ENCODE results near the gene A2M.

A2M gene

GRCh38 chr12:9099552-9100190, 16.0 kb downstream of the A2M start:
- no peak for DNase-seq (ENCODE audit: low spot score)

GRCh38 chr12:9098463-9099026, 17.2 kb downstream of the A2M start:
- DNase-seq (ENCODE audit: low spot score): no peak

- DNase-seq (ENCODE audit: low spot score): no peak
Measured at GRCh38 chr12:9098115-9098452, 17.6 kb downstream of the A2M start.

- DNase-seq (ENCODE audit: low spot score): no peak
Measured at GRCh38 chr12:9096563-9097176, 19.0 kb downstream of the A2M start.

GRCh38 chr12:9095322-9095721, 20.4 kb downstream of the A2M start:
- no peak for DNase-seq (ENCODE audit: low spot score)

- no peak for DNase-seq (ENCODE audit: low spot score)
Measured at GRCh38 chr12:9094512-9095206, 21.1 kb downstream of the A2M start.

GRCh38 chr12:9091891-9092598, 23.7 kb downstream of the A2M start:
- no peak for DNase-seq (ENCODE audit: low spot score)

GRCh38 chr12:9090220-9090619, 25.5 kb downstream of the A2M start:
- DNase-seq (ENCODE audit: low spot score): no peak

- no peak for DNase-seq (ENCODE audit: low spot score)
Measured at GRCh38 chr12:9087087-9087835, 28.5 kb downstream of the A2M start.

GRCh38 chr12:9086087-9086486, 29.6 kb downstream of the A2M start:
- DNase-seq (ENCODE audit: low spot score): no peak

- DNase-seq (ENCODE audit: low spot score): no peak
Measured at GRCh38 chr12:9084417-9084816, 31.3 kb downstream of the A2M start.

GRCh38 chr12:9083793-9084192, 31.9 kb downstream of the A2M start:
- no peak for DNase-seq (ENCODE audit: low spot score)

GRCh38 chr12:9081667-9082427, 33.9 kb downstream of the A2M start:
- DNase-seq (ENCODE audit: low spot score): no peak

- no peak for DNase-seq (ENCODE audit: low spot score)
Measured at GRCh38 chr12:9079883-9080675, 35.6 kb downstream of the A2M start.

- no peak for DNase-seq (ENCODE audit: low spot score)
Measured at GRCh38 chr12:9079082-9079481, 36.6 kb downstream of the A2M start.

- no peak for DNase-seq (ENCODE audit: low spot score)
Measured at GRCh38 chr12:9077152-9078031, 38.3 kb downstream of the A2M start.

- no peak for DNase-seq (ENCODE audit: low spot score)
Measured at GRCh38 chr12:9076733-9077132, 39.0 kb downstream of the A2M start.

GRCh38 chr12:9075138-9075535, 40.6 kb downstream of the A2M start:
- no peak for DNase-seq (ENCODE audit: low spot score)

GRCh38 chr12:9074484-9075137, 41.1 kb downstream of the A2M start:
- no peak for DNase-seq (ENCODE audit: low spot score)
